Adrenal gland (tissue), 12 donors: Measurements from ENCODE around the gene LYPD1. TPM values are rescaled to one million over a fixed set of nuclear protein-coding genes. Genes with fewer than 3 reads are reported as not detected.

ENCODE experiments used
- DNase-seq, 7 donors: peaks; one replicate each; pipeline ENCODE4 v3.0.0-alpha.2; 2019 to 2020
- H3K27ac ChIP-seq, 5 donors: fragments of 200-600 bp; sonication (generic) in 4 of 5; 1 replicate in 3 of 5; 2 replicates in 2 of 5; pipeline versions ENCODE4 v1.5.1 to v1.8.0; 2016 to 2020; ENCODE audit warnings: mild to moderate bottlenecking in 1 of 5
- H3K27me3 ChIP-seq: fragments of 200-600 bp; 2 replicates; pipeline ENCODE4 v1.8.0; 2021
- H3K36me3 ChIP-seq, 2 donors: fragments of 200-600 bp; replicated peaks in 1 of 2; 1 replicate in 1 of 2; 2 replicates in 1 of 2; pipeline versions ENCODE4 v1.5.1 to v1.8.0; 2018 to 2022
- H3K4me1 ChIP-seq, 2 donors: fragments of 200-600 bp; replicated peaks in 1 of 2; 1 replicate in 1 of 2; 2 replicates in 1 of 2; pipeline versions ENCODE4 v1.5.1 to v1.8.0; 2018 to 2021
- H3K4me3 ChIP-seq, 4 donors: fragments of 200-600 bp; sonication (generic) in 3 of 4; one replicate each; pipeline ENCODE4 v1.5.1; 2016 to 2018
- H3K9me3 ChIP-seq, 3 donors: fragments of 200-600 bp; sonication (generic) in 1 of 3; replicated peaks in 1 of 3; 1 replicate in 2 of 3; 2 replicates in 1 of 3; pipeline versions ENCODE4 v1.5.1 to v1.8.0; 2016 to 2021
- POLR2A ChIP-seq, 2 donors: fragments of 450-650 bp; IDR thresholded peaks; one replicate each; pipeline ENCODE4 v1.6.1; 2017; ENCODE audit warnings: antibody characterized with exemption in 2 of 2, mild to moderate bottlenecking in 2 of 2, moderate library complexity in 1 of 2
- WGBS, 4 donors: extraction: QIAGEN DNeasy Blood & Tissue Kit in 2 of 4; methylation state at CpG; one replicate each; pipeline versions ENCODE4 v1.1.5 to v1.1.7; 2013 to 2017; 5-methylcytosine and 5-hydroxymethylcytosine counted together
- intact Hi-C, 2 donors: fragments of 100-400 bp; cut with DNase I; formaldehyde crosslinking; loops; one replicate each; pipeline versions ENCODE4 v1.14.1 to v1.15.0; 2022 to 2023
- polyA plus RNA-seq, 3 donors: library from polyadenylated mRNA; stranded (reverse); fragments of 200-250 nt in 2 of 3; fragments of 350-450 nt in 1 of 3; fragmentation: Illumina TruSeq in 1 of 3; extraction: RNeasy Lipid Tissue Mini Kit (QIAGEN cat#74804) in 1 of 3; gene quantifications; one replicate each; pipeline ENCODE4 v1.2.3, GENCODE V29; 2013 to 2014
- total RNA-seq, 9 donors: library from RNA; depleted of rRNA in 4 of 9; stranded (reverse); fragments of >200 nt in 4 of 9; fragments of 120-200 nt in 1 of 9; fragmentation: NEBNext Ultra II Directional in 1 of 9; extraction: Animal tissue kit (Norgen Biotek cat#: 25700) in 1 of 9; gene quantifications; one replicate each; pipeline versions ENCODE4 v1.1.0 to v1.2.4, GENCODE V29; 2013 to 2023
- TF ChIP-seq, protein P1 (sequence below), 6 experiments: fragments of 450-650 bp in 4 of 6; fragments of 200-600 bp in 2 of 6; sonication (generic) in 1 of 6; IDR thresholded peaks; 1 replicate in 5 of 6; 2 replicates in 1 of 6; pipeline versions ENCODE4 v1.5.1 to v1.8.0; 2016 to 2021; ENCODE audit warnings: antibody characterized with exemption in 6 of 6, mild to moderate bottlenecking in 2 of 6, moderate library complexity in 1 of 6
- donor health status: healthy with polysubstance abuse.
- donor health status: Bipolar disorder and iron deficiency.
- donor health status: DM: yes; HTN: yes; CAD: no.
- donor health status: DM: no; HTN: no; CAD: no.
- donor health status: DM: no; HTN: no; CAD: no.
- donor health status: DM: yes; HTN: yes; CAD: no.

The LYPD1 gene
- total and polyA plus RNA-seq, 12 donors, result 0.22 to 6.9 (median 0.80) TPM; not detected in 2

- TF ChIP-seq, protein P1, sequence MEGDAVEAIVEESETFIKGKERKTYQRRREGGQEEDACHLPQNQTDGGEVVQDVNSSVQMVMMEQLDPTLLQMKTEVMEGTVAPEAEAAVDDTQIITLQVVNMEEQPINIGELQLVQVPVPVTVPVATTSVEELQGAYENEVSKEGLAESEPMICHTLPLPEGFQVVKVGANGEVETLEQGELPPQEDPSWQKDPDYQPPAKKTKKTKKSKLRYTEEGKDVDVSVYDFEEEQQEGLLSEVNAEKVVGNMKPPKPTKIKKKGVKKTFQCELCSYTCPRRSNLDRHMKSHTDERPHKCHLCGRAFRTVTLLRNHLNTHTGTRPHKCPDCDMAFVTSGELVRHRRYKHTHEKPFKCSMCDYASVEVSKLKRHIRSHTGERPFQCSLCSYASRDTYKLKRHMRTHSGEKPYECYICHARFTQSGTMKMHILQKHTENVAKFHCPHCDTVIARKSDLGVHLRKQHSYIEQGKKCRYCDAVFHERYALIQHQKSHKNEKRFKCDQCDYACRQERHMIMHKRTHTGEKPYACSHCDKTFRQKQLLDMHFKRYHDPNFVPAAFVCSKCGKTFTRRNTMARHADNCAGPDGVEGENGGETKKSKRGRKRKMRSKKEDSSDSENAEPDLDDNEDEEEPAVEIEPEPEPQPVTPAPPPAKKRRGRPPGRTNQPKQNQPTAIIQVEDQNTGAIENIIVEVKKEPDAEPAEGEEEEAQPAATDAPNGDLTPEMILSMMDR (IDR thresholded peaks at IDR 0.05), result no peak
- Histone ChIP-seq H3K9me3 (peaks cover 0 to 4% (median 0%) of the 10 kb centered on the region in 3 donors), H3K36me3 (no peaks in the 10 kb centered on the region), H3K4me1 (peaks cover 19 to 20% of the 10 kb centered on the region in 2 donors), H3K4me3 (no peak overlapping the region), H3K27ac (no peak overlapping the region), H3K27me3 (peaks cover 30% of the 10 kb centered on the region)
- DNase-seq, result no peak
- 3 to 10% (median 3%) methylated on average over 15 to 25 of the region's 25 CpGs for WGBS, 4 donors
- intact Hi-C loops, result no loop called here
Observed at GRCh38 chr2:132668189-132668823, 1.7 kb downstream of the LYPD1 start.

DNA sequence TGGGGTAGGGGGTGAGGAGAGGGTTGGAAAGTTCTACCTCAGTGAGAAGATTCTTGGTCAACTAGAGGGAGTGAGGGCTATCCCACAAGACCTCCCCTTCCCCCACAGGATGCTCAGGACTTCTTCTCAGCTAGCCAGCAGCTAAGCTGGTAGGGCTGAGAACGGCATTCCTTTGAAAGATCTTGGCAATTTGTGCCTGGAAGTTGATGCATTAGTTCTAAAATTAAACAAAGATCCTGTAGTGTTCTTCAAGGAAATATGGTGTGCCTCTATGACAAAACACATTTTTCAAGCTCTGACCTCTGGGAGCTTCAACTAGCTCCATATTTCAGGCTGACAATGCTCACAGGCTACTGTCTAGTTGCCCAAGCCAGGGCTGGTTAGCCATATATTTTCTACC lies 2.3 kb downstream of the LYPD1 start:
- peaks cover 19 to 20% of the 10 kb centered on the region in 2 donors for H3K4me1 ChIP-seq
- no peak for TF ChIP-seq POLR2A (IDR thresholded peaks at IDR 0.05)
- TF ChIP-seq, protein P1 (IDR thresholded peaks at IDR 0.05), result no peak
- peaks cover 30% of the 10 kb centered on the region for H3K27me3 ChIP-seq
- no peak overlapping the region for H3K4me3 ChIP-seq
- intact Hi-C loops, result no loop called here
- peaks cover 0 to 4% (median 0%) of the 10 kb centered on the region in 3 donors for H3K9me3 ChIP-seq
- DNase-seq, result no peak
- WGBS, 4 donors, result 33 to 38% (median 35%) methylated on average over 1 of the region's 1 CpG
- no peaks in the 10 kb centered on the region for H3K36me3 ChIP-seq
- H3K27ac ChIP-seq, result no peak overlapping the region

- no peak for TF ChIP-seq POLR2A (IDR thresholded peaks at IDR 0.05)
- TF ChIP-seq, protein P1 (IDR thresholded peaks at IDR 0.05), result no peak
- intact Hi-C loops, result no loop called here
- Histone ChIP-seq H3K9me3 (no peaks in the 10 kb centered on the region), H3K27me3 (peaks cover 24% of the 10 kb centered on the region), H3K36me3 (no peaks in the 10 kb centered on the region), H3K4me3 (no peak overlapping the region), H3K27ac (no peak overlapping the region), H3K4me1 (peaks cover 10 to 12% of the 10 kb centered on the region in 2 donors)
- DNase-seq, result no peak
- 80 to 84% (median 82%) methylated on average over 4 of the region's 4 CpGs for WGBS, 4 donors
Observed at GRCh38 chr2:132665401-132666140, 4.4 kb downstream of the LYPD1 start.

DNA sequence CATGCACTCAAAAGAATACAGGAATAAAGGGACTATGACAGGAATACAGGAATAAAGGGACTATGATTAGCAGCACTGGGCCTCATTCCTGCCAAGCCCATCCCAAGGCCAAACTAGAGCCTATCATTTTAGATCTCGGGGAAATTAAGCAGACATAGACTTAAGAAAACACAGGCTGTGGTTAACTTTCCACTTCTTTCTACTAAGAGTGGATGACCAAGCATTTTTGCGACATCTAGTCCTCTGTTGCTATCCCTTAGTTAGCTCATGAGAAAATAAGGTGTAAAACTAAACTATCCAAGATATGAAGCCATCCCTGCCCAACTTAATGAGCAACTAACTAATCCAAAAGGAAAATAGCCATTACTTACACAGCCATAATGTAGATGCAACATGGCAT lies 5.9 kb downstream of the LYPD1 start:
- Histone ChIP-seq H3K36me3 (no peaks in the 10 kb centered on the region), H3K4me1 (no peaks in the 10 kb centered on the region), H3K27me3 (peaks cover 10% of the 10 kb centered on the region), H3K4me3 (no peak overlapping the region), H3K9me3 (no peaks in the 10 kb centered on the region), H3K27ac (no peak overlapping the region)
- no peak for DNase-seq
- TF ChIP-seq POLR2A (IDR thresholded peaks at IDR 0.05), result no peak
- TF ChIP-seq, protein P1 (IDR thresholded peaks at IDR 0.05), result no peak
- WGBS, 4 donors, result 54 to 68% (median 65%) methylated on average over 2 of the region's 2 CpGs
- intact Hi-C loops, result no loop called here
